HepG2 (cell line): ENCODE data around the gene NPW. TPM values are rescaled to one million over a fixed set of nuclear protein-coding genes. Genes with fewer than 3 reads are reported as not detected.

ENCODE experiments used
- ATAC-seq: fragments of 200-7000 bp; cut with Tn5 transposase; 3 replicates; pipeline ENCODE4 v1.9.1; 2020; ENCODE audit warnings: mild to moderate bottlenecking, moderate library complexity
- BruUV-seq: library from RNA; stranded (reverse); fragments of 400-500 nt; replicated peaks from 2 replicates; lab custom pipeline; 2021; lab: Mats Ljungman, UMichigan
- CTCF ChIA-PET: fragments of 300-600 bp; formaldehyde crosslinking; extraction: SDS; loops from one replicate; lab custom pipeline; 2021; ENCODE audit warnings: low total read pairs, inconsistent platforms, low intra/inter-chr PET ratio; lab: Yijun Ruan, JAX
- POLR2A ChIA-PET: fragments of 350-600 bp; sonication (Branson Sonifier 250); formaldehyde crosslinking; loops from one replicate; lab custom pipeline; 2020; ENCODE audit warnings: antibody characterized with exemption, inconsistent platforms; lab: Yijun Ruan, JAX
- DNase-seq: peaks from one replicate; pipeline ENCODE4 v3.0.0-alpha.2; 2015; ENCODE audit warnings: low spot score
- FAIRE-seq: peaks from 3 replicates; lab custom pipeline; 2011; peaks lifted over from hg19 to GRCh38; lab: Jason Lieb, UNC
- H2AFZ ChIP-seq: one replicate; pipeline ENCODE4 v1.6.1; 2011; ENCODE audit warnings: low read length, inconsistent platforms
- H3K27ac ChIP-seq: fragments of 300-600 bp; 3 replicates; pipeline ENCODE4 v1.8.0; 2011; ENCODE audit warnings: mixed run types, mild to moderate bottlenecking, mixed read lengths, low read length, inconsistent platforms; ENCODE audit not compliant: insufficient read depth; ENCODE audit errors: extremely low read length
- H3K27me3 ChIP-seq, 2 experiments: fragments of 200-600 bp in 1 of 2; 2 replicates in 1 of 2; 3 replicates in 1 of 2; pipeline versions ENCODE4 v1.6.0 to v1.8.0; 2011; ENCODE audit warnings: low read length in 2 of 2, mild to moderate bottlenecking in 2 of 2, moderate library complexity in 2 of 2, inconsistent platforms in 1 of 2; ENCODE audit not compliant: insufficient read depth in 2 of 2, control insufficient read depth in 1 of 2
- H3K36me3 ChIP-seq, 2 experiments: fragments of 200-600 bp in 1 of 2; replicated peaks in 1 of 2; 2 replicates in 1 of 2; 3 replicates in 1 of 2; pipeline versions ENCODE4 v1.5.1 to v1.8.0; 2011; ENCODE audit warnings: low read length in 2 of 2, inconsistent platforms in 1 of 2; ENCODE audit not compliant: insufficient read depth in 2 of 2, control insufficient read depth in 1 of 2
- H3K4me1 ChIP-seq: 2 replicates; pipeline ENCODE4 v1.5.1; 2012; ENCODE audit warnings: low read length, inconsistent platforms; ENCODE audit not compliant: insufficient read depth
- H3K4me2 ChIP-seq: 2 replicates; pipeline ENCODE4 v1.6.0; 2011; ENCODE audit warnings: low read depth, low read length, inconsistent platforms
- H3K4me3 ChIP-seq, 3 experiments: fragments of 200-600 bp in 1 of 3; sonication (generic), shearing (Covaris generic) in 1 of 3; replicated peaks in 1 of 3; 2 replicates each; pipeline ENCODE4 v1.5.1; 2011 to 2016; ENCODE audit warnings: low read length in 3 of 3, inconsistent platforms in 2 of 3, low read depth in 2 of 3, mild to moderate bottlenecking in 2 of 3, control low read depth in 1 of 3, mixed read lengths in 1 of 3; ENCODE audit not compliant: insufficient read depth in 1 of 3
- H3K79me2 ChIP-seq: one replicate; pipeline ENCODE4 v1.6.1; 2011; ENCODE audit warnings: low read length, inconsistent platforms; ENCODE audit not compliant: insufficient read depth
- H3K9ac ChIP-seq: 2 replicates; pipeline ENCODE4 v1.6.0; 2011; ENCODE audit warnings: mild to moderate bottlenecking, low read depth, low read length, inconsistent platforms; ENCODE audit not compliant: insufficient read depth
- H3K9me3 ChIP-seq: 2 replicates; pipeline ENCODE4 v1.5.1; 2012; ENCODE audit warnings: mild to moderate bottlenecking, low read length
- H4K20me1 ChIP-seq: 2 replicates; pipeline ENCODE4 v1.6.0; 2011; ENCODE audit warnings: inconsistent platforms, mild to moderate bottlenecking, low read length, moderate library complexity; ENCODE audit not compliant: insufficient read depth
- AGO2 ChIP-seq: fragments of 200-400 bp; formaldehyde crosslinking; optimal IDR thresholded peaks from 2 replicates; pipeline ENCODE3; 2017; ENCODE audit warnings: mild to moderate bottlenecking, low read depth, low read length, moderate library complexity
- HNF1B ChIP-seq: sonication (generic); formaldehyde crosslinking; IDR thresholded peaks from 2 replicates; pipeline ENCODE4 v1.5.1; 2020; ENCODE audit warnings: mild to moderate bottlenecking, moderate library complexity, missing genetic modification reagents
- MEIS1 ChIP-seq: sonication (generic); formaldehyde crosslinking; IDR thresholded peaks from 2 replicates; pipeline ENCODE4 v1.9.0; 2021; ENCODE audit warnings: mild to moderate bottlenecking, missing genetic modification reagents, moderate library complexity, borderline replicate concordance
- TRAFD1 ChIP-seq: sonication (generic); formaldehyde crosslinking; IDR thresholded peaks from 2 replicates; pipeline ENCODE4 v1.5.1; 2020; ENCODE audit warnings: missing genetic modification reagents, mild to moderate bottlenecking, borderline replicate concordance
- WGBS: methylation state at CpG from one replicate; pipeline ENCODE4 v1.1.6; 2017; ENCODE audit warnings: low lambda C conversion rate; 5-methylcytosine and 5-hydroxymethylcytosine counted together
- in situ Hi-C: cut with HindIII; loops from 2 replicates; pipeline ENCODE4 v1.10.0; 2017; ENCODE audit warnings: low pct_unique_long_range_greater_than_20kb; ENCODE audit not compliant: extremely low pct_ligation_motif_present
- intact Hi-C: fragments of 100-400 bp; cut with micrococcal nuclease; formaldehyde crosslinking; loops from one replicate; pipeline ENCODE4 v1.10.0; 2022; ENCODE audit not compliant: unreplicated experiment
- polyA plus RNA-seq, 8 experiments: library from polyadenylated mRNA; depleted of rRNA in 3 of 8; stranded (reverse) in 7 of 8; unstranded in 1 of 8; fragments of >200 nt; fragmentation: Illumina TruSeq in 4 of 8; extraction: Trizol in 4 of 8; gene quantifications; 2 replicates each; pipeline versions ENCODE4 v1.2.1 to v1.2.3, GENCODE V29; 2011 to 2016; ENCODE audit warnings: low read depth in 4 of 8, missing spikeins in 1 of 8, mixed read lengths in 1 of 8; ENCODE audit not compliant: insufficient read depth in 1 of 8
- total RNA-seq, 5 experiments: library from RNA; depleted of rRNA; stranded (reverse); fragments of >200 nt; fragmentation: Illumina TruSeq; extraction: Trizol; gene quantifications; 2 replicates each; pipeline ENCODE4 v1.2.3, GENCODE V29; 2016; ENCODE audit warnings: low read depth in 1 of 5

The NPW gene
- total and polyA plus RNA-seq, 2 of the 13 experiments (the other 11 are each of a cell fraction or from before 2014, with no cell fraction given), result 0.24 to 0.97 TPM

GRCh38 chr16:2043667-2044451, 24.3 kb downstream of the NPW start:
- DNase-seq (no peak), ATAC-seq (no peak), FAIRE-seq (no peak)
- intact Hi-C loops (no loop called here), in situ Hi-C loops (no loop called here)
- POLR2A ChIA-PET, result interaction anchor here (1.4 kb wide), 1 partner anchor 9 kb away, joined by 4 read pairs; no protein-coding TSS in a partner anchor
- TF ChIP-seq TRAFD1 (no peak), HNF1B (no peak), AGO2 (peak; percentile 19), MEIS1 (CRISPR knock-in tag) (no peak)
- TF ChIP-seq, all 625 proteins: peak for 1
- H4K20me1 ChIP-seq, result no peaks in the 10 kb centered on the region
- H3K9ac ChIP-seq, result no peak overlapping the region
- peaks cover 52% of the 10 kb centered on the region for H3K4me1 ChIP-seq
- WGBS, result 96% methylated on average over 19 of the region's 26 CpGs
- H3K79me2 ChIP-seq, result peaks cover 18% of the 10 kb centered on the region
- H3K36me3 ChIP-seq, result peaks cover 0 to 1% of the 10 kb centered on the region in 2 experiments; a peak in 3 of 5 replicates
- no peak overlapping the region for H3K4me3 ChIP-seq
- no peak overlapping the region for H3K27ac ChIP-seq
- CTCF ChIA-PET, result no interaction called here
- no peak overlapping the region for H3K4me2 ChIP-seq
- H3K27me3 ChIP-seq, result peaks cover 0 to 2% of the 10 kb centered on the region in 2 experiments; a peak in 1 of 5 replicates
- no TSS peak for BruUV-seq
- no peak overlapping the region for H2AFZ ChIP-seq
- no peaks in the 10 kb centered on the region for H3K9me3 ChIP-seq
